ENCODE data around the gene C11orf24.
"Not testable (repeated sequence)": the region's sequence is repeated elsewhere in the genome, so short reads cannot be mapped to it uniquely, and the experiment has no call there.

The C11orf24 gene

DNA sequence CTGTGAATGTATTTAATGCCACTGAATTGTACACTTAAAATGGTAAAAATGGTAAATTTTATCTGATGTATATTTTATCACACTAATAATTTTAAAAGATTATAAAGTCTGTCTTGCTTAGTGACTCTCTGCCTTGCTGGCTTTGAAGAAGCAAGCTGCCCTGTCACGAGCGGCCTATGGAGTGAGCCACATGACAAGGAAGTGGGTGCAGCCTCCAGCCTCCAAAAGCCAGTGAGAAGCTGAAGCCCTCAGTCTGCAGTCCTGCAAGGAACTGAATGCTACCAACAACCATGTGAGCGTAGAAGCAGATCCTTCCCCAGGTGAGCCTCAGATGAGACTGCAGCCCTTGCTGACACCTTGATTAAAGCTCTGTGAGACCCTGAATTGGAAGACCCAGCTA lies 20.0 kb downstream of the C11orf24 start:
- no peak for DNase-seq (ENCODE audit: low spot score)

GRCh38 chr11:68244912-68245311 lies 26.9 kb downstream of the C11orf24 start:
- not testable (repeated sequence) for DNase-seq (ENCODE audit: low spot score)

- not testable (repeated sequence) for DNase-seq (ENCODE audit: low spot score)
Observed at GRCh38 chr11:68243847-68244246, 27.9 kb downstream of the C11orf24 start.

DNA sequence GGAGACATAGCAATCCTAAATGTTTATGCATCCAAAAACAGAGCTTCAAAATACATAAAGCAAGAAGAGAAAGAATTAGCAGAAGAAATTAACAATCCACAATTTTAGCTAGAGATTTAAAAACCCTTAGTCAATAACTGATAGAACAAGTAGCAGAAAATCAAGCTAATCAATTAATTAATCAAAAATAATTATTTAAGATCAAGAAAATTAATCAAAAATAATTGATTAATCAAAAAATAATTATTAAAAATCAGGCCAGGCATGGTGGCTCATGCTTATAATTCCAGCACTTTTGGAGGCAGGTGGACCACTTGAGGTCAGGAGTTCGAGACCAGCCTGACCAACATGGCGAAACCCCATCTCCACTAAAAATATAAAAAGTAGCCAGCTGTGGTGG lies 29.2 kb downstream of the C11orf24 start:
- no peak for DNase-seq (ENCODE audit: low spot score)

- DNase-seq (ENCODE audit: low spot score): no peak
Observed at GRCh38 chr11:68231621-68232020, 40.2 kb downstream of the C11orf24 start.

DNA sequence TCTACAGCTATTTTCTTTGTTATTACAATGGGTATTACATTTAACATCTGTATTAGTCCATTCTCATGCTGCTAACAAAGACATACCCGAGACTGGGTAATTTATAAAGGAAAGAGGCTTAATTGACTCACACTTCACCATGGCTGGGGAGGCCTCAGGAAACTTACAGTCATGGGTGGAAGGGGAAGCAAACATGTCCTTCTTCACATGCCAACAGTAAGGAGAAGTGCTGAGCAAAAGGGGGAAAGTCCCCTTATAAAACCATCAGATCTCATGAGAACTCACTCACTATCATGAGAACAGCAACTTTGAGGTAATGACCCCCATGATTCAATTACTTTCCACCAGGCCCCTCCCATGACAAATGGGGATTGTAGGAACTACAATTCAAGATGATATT lies 42.2 kb downstream of the C11orf24 start:
- no peak for DNase-seq (ENCODE audit: low spot score)

GRCh38 chr11:68226421-68226820 lies 45.4 kb downstream of the C11orf24 start:
- no peak for DNase-seq (ENCODE audit: low spot score)

- no peak for DNase-seq (ENCODE audit: low spot score)
Observed at GRCh38 chr11:68224606-68225005, 47.2 kb downstream of the C11orf24 start.

DNA sequence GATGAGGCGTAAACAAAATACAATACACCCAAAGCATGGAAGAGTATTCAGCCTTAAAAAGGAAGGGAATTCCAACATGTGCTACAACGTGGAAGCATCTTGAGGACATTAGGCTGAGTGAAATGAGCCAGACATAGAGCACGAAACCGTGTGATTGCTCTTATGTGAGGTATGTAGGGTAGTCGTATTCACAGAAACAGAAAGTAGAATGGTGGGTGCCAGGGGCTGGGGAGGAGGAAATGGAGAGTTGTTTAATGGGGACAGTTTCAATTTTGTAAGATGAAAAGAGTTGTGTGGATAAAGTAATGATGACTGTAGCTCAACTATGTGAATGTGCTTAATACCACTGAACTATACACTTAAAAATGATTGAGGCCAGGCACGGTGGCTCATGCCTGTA lies 48.5 kb downstream of the C11orf24 start:
- no peak for DNase-seq (ENCODE audit: low spot score)

DNA sequence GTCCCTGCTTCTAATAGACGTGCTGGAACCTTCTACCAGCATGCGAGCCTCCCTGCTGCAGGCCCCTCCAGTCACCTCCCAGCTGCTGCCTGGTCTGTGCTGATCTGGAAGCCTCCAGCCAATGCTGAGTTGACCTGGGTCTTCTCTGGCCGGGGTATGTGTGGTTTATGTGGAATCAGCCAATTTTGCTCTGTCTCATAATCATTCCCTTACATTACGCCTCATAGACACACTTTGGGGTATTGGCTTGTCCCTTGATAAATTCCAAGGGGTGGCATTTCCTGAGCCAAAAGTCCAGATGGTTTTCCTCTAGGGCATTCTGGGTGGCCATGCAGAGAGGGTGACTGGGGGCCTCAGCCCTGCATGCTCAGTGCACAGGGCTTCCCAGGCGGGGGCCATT lies 50.4 kb downstream of the C11orf24 start:
- no peak for DNase-seq (ENCODE audit: low spot score)

GRCh38 chr11:68216171-68216938 lies 55.4 kb downstream of the C11orf24 start:
- no peak for DNase-seq (ENCODE audit: low spot score)

GRCh38 chr11:68215524-68216170 lies 56.1 kb downstream of the C11orf24 start:
- no peak for DNase-seq (ENCODE audit: low spot score)

DNA sequence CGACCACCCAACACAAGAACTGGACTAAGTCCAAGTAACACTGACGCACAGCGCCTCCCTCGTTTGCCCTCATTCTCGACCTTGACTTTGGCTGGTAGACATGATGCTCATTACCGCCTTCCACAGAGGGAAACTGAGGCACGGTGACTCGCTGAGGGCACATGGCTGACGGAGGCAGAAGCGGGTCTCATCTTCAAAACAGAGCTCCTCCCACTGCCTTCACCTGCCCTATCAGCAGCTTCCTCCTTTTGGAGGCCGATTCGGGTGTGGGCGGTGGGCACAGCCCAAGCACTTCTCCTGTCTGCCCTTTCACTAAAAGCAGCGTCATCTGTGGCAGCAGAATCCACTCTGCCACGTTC lies 56.7 kb downstream of the C11orf24 start:
- DNase-seq (ENCODE audit: low spot score): no peak

DNA sequence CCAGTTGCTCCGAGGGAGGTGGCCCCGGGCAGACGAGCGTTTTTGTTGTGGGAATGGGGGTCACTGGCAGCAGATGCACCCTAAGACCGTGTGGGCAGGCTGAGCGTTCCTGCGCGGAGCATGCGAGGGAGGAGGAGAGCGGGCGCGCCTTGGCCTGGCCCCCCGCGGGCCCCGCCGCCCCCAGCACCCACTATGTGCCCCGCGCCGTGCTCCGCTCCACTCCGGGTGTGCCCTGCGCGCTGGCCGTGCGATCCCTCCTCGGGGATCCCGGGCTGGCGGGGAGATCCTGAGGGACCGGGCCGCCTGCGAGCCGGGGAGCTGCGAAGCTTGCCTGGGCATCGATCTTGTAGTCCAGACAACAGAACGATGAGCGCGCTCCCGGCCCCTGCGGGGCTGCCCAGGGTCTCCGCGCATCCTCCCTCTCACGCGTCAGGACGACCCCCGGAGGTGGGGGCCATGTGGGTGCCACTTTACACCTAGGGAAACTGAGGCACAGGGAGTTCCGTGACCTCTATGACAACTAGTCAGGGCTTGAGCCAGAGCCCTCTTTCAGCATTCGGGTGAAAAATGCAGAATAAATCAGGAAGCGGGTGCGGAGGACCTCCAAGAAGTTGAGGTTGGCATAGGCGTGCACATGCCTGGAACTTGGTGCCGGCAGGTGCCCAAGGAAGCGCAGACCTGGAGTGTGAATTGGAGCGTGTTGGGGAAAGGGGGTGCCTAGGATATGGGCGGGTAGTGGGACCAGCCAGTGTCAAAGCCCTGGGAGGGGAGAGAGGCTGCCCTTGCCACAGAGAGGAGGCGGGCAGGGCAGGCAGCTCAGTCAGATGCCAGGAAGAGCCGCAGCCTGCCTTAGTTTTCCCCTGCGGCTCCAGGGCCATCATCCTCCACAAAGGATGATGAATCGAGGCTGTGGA lies 57.3 kb downstream of the C11orf24 start:
- DNase-seq (ENCODE audit: low spot score): no peak

- DNase-seq (ENCODE audit: low spot score): peak; percentile 78
Observed at GRCh38 chr11:68213555-68214172, 58.1 kb downstream of the C11orf24 start.

- DNase-seq (ENCODE audit: low spot score): peak; percentile 33
Observed at GRCh38 chr11:68213135-68213515, 58.6 kb downstream of the C11orf24 start, which contains the start of gene KMT5B. Gene KMT5B, minus strand, starts transcription at chr11:68213296. Its CDS starts 23,220 bp downstream, at chr11:68190076.

- DNase-seq (ENCODE audit: low spot score): peak; percentile 62
Observed at GRCh38 chr11:68212421-68213134, 59.2 kb downstream of the C11orf24 start.

DNA sequence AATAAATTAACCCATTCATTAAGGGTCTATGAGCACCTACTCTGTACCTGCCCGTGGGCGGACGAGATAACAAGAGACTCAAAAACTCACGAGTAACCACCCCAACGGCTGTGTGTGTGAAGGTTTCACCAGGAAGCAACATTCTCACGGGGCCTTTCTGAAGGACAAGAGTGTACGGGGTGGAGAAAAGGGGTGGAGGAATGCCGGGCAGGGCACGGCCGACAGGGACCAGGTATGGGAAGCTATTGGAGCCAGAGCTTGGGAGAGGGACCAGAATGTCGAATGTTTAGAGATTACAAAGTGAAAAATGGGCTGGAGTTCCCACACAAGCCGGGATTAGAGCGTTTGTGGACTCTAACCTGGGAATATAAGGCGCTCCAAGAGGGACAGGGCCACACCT lies 60.2 kb downstream of the C11orf24 start:
- no peak for DNase-seq (ENCODE audit: low spot score)
